IPS-20b (cell line): ENCODE data around the gene AFF2.

Experiments used
- H3K27ac ChIP-seq: one replicate; pipeline ENCODE4 v1.5.1; 2013; ENCODE audit warnings: low read length
- H3K27me3 ChIP-seq: 2 replicates; pipeline ENCODE4 v1.6.1; 2013; ENCODE audit warnings: mild to moderate bottlenecking, low read length, inconsistent platforms; ENCODE audit not compliant: insufficient read depth
- H3K36me3 ChIP-seq: 2 replicates; pipeline ENCODE4 v1.6.1; 2013; ENCODE audit warnings: low read depth, mild to moderate bottlenecking, inconsistent platforms, low read length, moderate library complexity; ENCODE audit not compliant: insufficient read depth
- H3K4me1 ChIP-seq: 2 replicates; pipeline ENCODE4 v1.6.1; 2013; ENCODE audit warnings: mild to moderate bottlenecking, control low read depth, inconsistent platforms, low read length, moderate library complexity; ENCODE audit not compliant: insufficient read depth
- H3K4me3 ChIP-seq: 2 replicates; pipeline ENCODE4 v1.5.1; 2013; ENCODE audit warnings: mild to moderate bottlenecking, low read length, inconsistent platforms
- H3K9ac ChIP-seq: 2 replicates; pipeline ENCODE4 v1.6.1; 2013; ENCODE audit warnings: low read depth, mild to moderate bottlenecking, inconsistent platforms, low read length, moderate library complexity
- H3K9me3 ChIP-seq: 2 replicates; pipeline ENCODE4 v1.6.1; 2013; ENCODE audit warnings: mild to moderate bottlenecking, low read depth, low read length, inconsistent platforms; ENCODE audit not compliant: insufficient read depth

AFF2 gene

GRCh38 chrX:148813967-148814366 is 313.6 kb downstream of the AFF2 start:
- H3K4me1 ChIP-seq, result no peaks in the 10 kb centered on the region; the same call in 1 of the 2 replicates
- no peak overlapping the region for H3K4me3 ChIP-seq
- H3K27me3 ChIP-seq, result no peaks in the 10 kb centered on the region
- H3K9ac ChIP-seq, result no peak overlapping the region
- H3K36me3 ChIP-seq, result no peaks in the 10 kb centered on the region
- H3K9me3 ChIP-seq, result no peaks in the 10 kb centered on the region
- no peak overlapping the region for H3K27ac ChIP-seq

GRCh38 chrX:148815218-148815961 is 315.0 kb downstream of the AFF2 start:
- no peaks in the 10 kb centered on the region for H3K4me1 ChIP-seq
- H3K9ac ChIP-seq, result no peak overlapping the region
- H3K27ac ChIP-seq, result no peak overlapping the region
- H3K27me3 ChIP-seq, result no peaks in the 10 kb centered on the region
- H3K4me3 ChIP-seq, result no peak overlapping the region
- no peaks in the 10 kb centered on the region for H3K36me3 ChIP-seq
- no peaks in the 10 kb centered on the region for H3K9me3 ChIP-seq

DNA sequence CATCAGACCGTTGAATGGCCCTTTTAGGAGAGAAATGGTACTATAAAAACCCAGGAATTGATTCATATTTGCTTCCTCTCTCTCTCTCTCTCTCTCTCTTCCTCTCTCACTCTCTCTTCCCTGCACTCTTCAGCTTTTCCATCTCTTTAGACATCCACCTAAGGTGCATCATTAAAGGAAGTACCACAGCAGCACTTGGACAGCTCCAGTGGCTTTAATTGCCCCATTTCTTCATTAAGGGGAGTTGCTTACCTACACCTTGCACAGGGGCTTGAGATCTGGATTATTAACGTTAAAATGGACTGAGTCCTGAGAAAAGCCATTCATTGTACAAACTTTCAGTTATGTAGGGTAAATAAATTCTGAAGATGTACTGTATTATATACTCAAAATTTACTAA is 323.6 kb downstream of the AFF2 start:
- no peaks in the 10 kb centered on the region for H3K36me3 ChIP-seq
- H3K4me3 ChIP-seq, result no peak overlapping the region
- no peak overlapping the region for H3K9ac ChIP-seq
- H3K9me3 ChIP-seq, result no peaks in the 10 kb centered on the region
- no peaks in the 10 kb centered on the region; the same call in 1 of the 2 replicates for H3K4me1 ChIP-seq
- no peaks in the 10 kb centered on the region for H3K27me3 ChIP-seq
- H3K27ac ChIP-seq, result no peak overlapping the region

GRCh38 chrX:148825696-148826095 is 325.3 kb downstream of the AFF2 start:
- H3K9me3 ChIP-seq, result no peaks in the 10 kb centered on the region
- H3K27me3 ChIP-seq, result no peaks in the 10 kb centered on the region
- no peak overlapping the region for H3K4me3 ChIP-seq
- no peak overlapping the region for H3K27ac ChIP-seq
- H3K36me3 ChIP-seq, result no peaks in the 10 kb centered on the region
- H3K9ac ChIP-seq, result no peak overlapping the region
- no peaks in the 10 kb centered on the region; the same call in 1 of the 2 replicates for H3K4me1 ChIP-seq

- H3K36me3 ChIP-seq, result no peaks in the 10 kb centered on the region
- no peak overlapping the region for H3K27ac ChIP-seq
- no peaks in the 10 kb centered on the region for H3K4me1 ChIP-seq
- no peak overlapping the region for H3K4me3 ChIP-seq
- no peak overlapping the region for H3K9ac ChIP-seq
- H3K9me3 ChIP-seq, result no peaks in the 10 kb centered on the region
- no peaks in the 10 kb centered on the region for H3K27me3 ChIP-seq
Measured at GRCh38 chrX:148836741-148837140, 336.3 kb downstream of the AFF2 start.

DNA sequence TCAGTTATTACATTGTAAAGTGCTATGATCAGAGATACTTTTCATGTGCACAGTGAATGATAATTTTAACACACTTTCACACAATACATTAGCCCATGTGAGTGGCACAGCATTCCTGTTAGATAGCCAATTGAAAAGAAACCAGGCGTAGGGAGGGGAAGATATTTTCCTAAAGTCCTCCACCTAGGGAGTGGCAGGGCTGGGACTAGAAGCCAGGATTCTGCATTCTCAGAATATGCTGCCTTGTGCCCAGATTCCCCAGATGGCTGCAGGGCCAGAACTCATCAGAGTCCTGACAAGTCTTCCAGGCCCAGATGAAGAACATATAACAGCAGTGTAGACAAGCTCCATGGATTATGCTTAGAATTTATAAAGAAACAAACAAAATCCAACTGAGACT is 350.2 kb downstream of the AFF2 start:
- Histone ChIP-seq H3K4me3 (no peak overlapping the region), H3K27ac (no peak overlapping the region), H3K9me3 (no peaks in the 10 kb centered on the region), H3K9ac (no peak overlapping the region), H3K27me3 (no peaks in the 10 kb centered on the region), H3K4me1 (no peaks in the 10 kb centered on the region), H3K36me3 (no peaks in the 10 kb centered on the region)

- Histone ChIP-seq H3K9ac (no peak overlapping the region), H3K27me3 (no peaks in the 10 kb centered on the region), H3K27ac (no peak overlapping the region), H3K4me1 (no peaks in the 10 kb centered on the region), H3K36me3 (no peaks in the 10 kb centered on the region), H3K4me3 (no peak overlapping the region), H3K9me3 (no peaks in the 10 kb centered on the region)
Measured at GRCh38 chrX:148854306-148854705, 353.9 kb downstream of the AFF2 start.

GRCh38 chrX:148856505-148856904 is 356.1 kb downstream of the AFF2 start:
- H3K4me1 ChIP-seq, result no peaks in the 10 kb centered on the region; the same call in 1 of the 2 replicates
- no peaks in the 10 kb centered on the region for H3K36me3 ChIP-seq
- H3K27me3 ChIP-seq, result peaks cover 9% of the 10 kb centered on the region; the same call in 1 of the 2 replicates
- no peak overlapping the region for H3K9ac ChIP-seq
- no peaks in the 10 kb centered on the region for H3K9me3 ChIP-seq
- H3K27ac ChIP-seq, result no peak overlapping the region
- H3K4me3 ChIP-seq, result no peak overlapping the region

GRCh38 chrX:148865277-148866210 is 365.1 kb downstream of the AFF2 start:
- Histone ChIP-seq H3K4me3 (no peak overlapping the region), H3K4me1 (peaks cover 10% of the 10 kb centered on the region), H3K9ac (no peak overlapping the region), H3K36me3 (no peaks in the 10 kb centered on the region), H3K27ac (no peak overlapping the region), H3K27me3 (peaks cover 2% of the 10 kb centered on the region; the same call in 1 of the 2 replicates), H3K9me3 (no peaks in the 10 kb centered on the region)

GRCh38 chrX:148867596-148867995 is 367.2 kb downstream of the AFF2 start:
- Histone ChIP-seq H3K36me3 (no peaks in the 10 kb centered on the region), H3K9ac (no peak overlapping the region), H3K27me3 (no peaks in the 10 kb centered on the region; the same call in 1 of the 2 replicates), H3K4me3 (no peak overlapping the region), H3K9me3 (no peaks in the 10 kb centered on the region), H3K4me1 (peaks cover 8% of the 10 kb centered on the region), H3K27ac (no peak overlapping the region)

- Histone ChIP-seq H3K9me3 (no peaks in the 10 kb centered on the region), H3K27ac (no peak overlapping the region), H3K4me1 (no peaks in the 10 kb centered on the region), H3K9ac (no peak overlapping the region), H3K36me3 (no peaks in the 10 kb centered on the region), H3K27me3 (no peaks in the 10 kb centered on the region), H3K4me3 (no peak overlapping the region)
Measured at GRCh38 chrX:148871422-148872160, 371.2 kb downstream of the AFF2 start.
